GM18951 (cell line): ENCODE results near the gene NKAIN4.

Experiments used
- POLR2A ChIP-seq: IDR thresholded peaks from 4 replicates; pipeline ENCODE4 v1.6.1; 2011; ENCODE audit warnings: mild to moderate bottlenecking; ENCODE audit not compliant: insufficient read length, insufficient read depth; ENCODE audit errors: extremely low read depth
- in situ Hi-C: fragments of 300-500 bp; cut with MboI; formaldehyde crosslinking; loops from one replicate; pipeline ENCODE4 v1.12.0; 2022; ENCODE audit warnings: low sequenced_read_pairs, mixed read lengths, inconsistent platforms; ENCODE audit not compliant: unreplicated experiment

The NKAIN4 gene

DNA sequence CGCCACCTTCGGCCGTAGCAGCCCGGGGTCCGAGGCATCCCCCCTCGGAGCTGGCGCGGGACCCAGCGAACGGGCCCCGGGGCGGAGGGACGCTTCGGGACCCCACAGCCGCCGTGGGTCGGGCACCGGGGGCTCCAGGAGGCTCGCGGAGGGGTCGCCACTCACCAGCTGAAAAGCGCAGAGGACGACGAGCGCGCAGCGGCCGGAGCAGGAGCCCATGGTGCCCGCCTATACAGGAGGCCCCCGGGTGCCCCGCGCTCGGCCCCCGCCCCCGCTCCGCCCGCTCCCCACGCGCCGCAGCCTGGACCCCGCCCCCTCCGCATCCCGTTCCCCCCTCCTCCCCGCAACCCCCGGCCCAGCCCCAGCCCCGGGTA, at the start of gene NKAIN4:
Gene NKAIN4, minus strand, starts transcription at position 232 of the 374 bp plus-strand sequence. Its CDS starts 13 bp downstream, at position 219.
- no peak for TF ChIP-seq POLR2A
- in situ Hi-C loops, result no loop called here

DNA sequence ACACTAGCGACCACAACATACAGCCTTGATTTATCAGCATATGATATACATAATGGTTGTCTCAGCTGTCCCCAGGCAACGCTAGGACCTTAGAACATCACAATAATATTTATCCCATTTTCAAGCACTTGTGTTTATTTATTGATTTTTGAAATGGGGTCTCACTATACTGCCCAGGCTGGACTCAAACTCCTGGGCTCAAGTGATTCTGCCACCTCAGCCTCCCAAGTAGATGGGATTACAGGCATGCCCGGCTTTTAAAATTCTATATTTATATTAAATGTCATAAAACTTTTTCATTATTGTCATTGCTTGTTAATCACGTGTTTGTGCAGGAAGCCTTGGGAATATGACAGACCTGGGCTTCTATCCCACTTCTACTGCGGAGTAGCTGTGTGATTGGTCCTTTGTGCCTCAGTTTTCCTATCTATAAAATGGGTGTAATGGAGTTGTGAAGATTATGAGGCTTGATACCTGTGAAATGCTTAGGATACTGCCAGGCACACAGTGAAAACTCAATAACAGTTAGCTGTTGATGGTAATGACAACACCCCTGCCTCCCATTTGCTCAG, 48.9 kb upstream of the NKAIN4 start:
- in situ Hi-C loops, result no loop called here
- TF ChIP-seq POLR2A, result no peak

DNA sequence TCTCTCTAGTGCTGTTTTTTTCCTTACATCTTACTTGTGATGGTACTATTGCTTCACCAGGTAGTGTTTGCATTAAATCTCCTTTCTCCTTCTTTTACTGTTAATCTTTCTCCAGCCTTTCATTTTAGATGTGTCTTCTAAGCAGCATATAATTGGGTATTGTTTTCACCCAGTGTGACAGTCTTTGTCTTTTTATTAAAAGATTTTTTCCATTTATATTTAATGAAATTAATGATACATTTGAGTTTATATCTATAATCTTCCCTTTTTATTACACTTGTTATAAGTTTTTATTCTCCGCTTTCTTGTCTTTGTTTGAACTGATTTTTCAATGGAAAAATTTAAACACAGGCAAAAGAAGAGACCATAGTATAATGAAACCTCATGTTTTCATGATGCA, 47.4 kb upstream of the NKAIN4 start:
- TF ChIP-seq POLR2A, result no peak
- in situ Hi-C loops, result no loop called here

DNA sequence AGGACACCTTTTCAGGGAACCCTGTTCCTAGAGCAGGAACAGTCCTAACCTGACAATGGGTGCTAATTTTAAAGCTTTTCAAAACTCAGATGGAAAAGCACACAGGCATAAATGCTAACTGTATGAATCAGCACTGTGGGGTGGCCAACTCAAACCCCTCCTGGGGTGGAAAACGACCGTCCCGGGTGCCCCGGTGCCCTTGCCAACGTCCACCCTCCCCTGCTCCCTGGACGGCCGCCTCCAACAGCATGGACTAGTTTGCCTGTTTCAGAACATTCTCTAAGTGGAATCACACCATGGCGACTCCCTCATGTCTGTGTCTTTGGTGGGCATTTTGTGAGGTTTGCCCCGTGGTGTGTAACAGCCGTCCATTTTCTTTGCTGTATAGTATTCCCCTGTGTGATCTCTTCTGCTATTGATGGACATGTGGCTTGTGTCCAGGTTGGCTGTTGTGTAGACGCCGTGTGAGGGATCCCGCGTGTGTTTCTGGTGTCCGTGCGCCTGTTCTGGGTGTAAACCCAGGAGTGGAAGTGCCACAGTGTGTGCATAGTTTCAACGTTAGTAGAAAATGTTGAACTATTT, 44.6 kb upstream of the NKAIN4 start:
- no peak for TF ChIP-seq POLR2A
- in situ Hi-C loops, result no loop called here

DNA sequence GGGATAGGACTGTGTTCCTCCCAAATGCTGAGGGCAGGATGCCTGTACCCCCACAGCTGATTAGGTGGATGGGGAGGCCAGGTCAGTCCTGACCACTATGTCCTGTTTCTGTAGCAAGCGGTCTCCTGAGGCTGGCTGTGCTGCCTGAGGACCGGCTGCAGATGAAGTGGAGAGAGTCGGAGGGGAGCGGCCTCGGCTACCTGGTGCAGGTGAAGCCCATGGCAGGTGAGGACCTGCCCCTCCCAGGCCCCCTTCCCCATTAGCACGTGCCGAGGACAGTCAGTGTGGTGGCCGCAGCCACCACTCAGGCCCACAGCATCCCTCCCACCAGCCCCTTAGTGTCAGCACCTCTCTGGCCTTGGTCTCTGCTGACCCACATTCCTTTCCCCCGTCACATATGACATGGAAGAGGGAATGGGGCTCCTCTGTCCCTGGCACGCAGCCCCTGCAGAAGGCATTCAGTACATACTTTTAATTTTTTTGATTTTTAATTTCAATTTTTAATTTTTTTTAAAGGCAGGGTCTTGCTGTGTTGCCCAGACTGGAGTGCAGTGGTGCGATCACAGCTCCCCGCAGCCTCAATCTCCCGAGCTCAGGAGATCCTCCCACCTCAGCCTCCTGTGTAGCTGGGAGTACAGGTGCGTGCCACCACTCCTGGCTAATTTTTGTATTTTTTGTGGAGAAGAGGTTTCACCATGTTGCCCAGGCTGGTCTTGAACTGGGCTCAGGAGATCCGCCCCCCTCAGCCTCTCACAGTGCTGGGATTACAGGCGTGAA, 43.7 kb upstream of the NKAIN4 start:
- no peak for TF ChIP-seq POLR2A
- in situ Hi-C loops, result no loop called here

DNA sequence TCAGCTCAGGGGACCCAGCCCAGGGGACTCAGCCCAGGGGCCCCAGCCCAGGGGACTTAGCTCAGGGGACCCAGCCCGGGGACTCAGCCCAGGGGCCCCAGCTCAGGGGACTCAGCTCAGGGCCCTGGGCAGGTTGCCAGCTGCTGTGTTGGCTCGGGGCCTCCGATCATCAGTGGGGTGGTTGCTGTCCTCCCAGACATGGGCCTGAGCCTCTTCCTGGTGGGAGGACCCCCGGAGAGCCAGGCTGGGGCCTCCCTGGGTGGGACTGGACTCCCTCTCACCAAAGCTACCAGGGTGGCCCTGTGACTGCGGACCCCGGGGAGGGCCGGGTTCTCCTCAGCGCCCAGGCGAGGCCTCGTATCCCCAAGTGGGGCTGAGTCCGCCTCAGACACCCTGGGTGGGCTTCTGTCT, 43.1 kb upstream of the NKAIN4 start:
- TF ChIP-seq POLR2A, result no peak
- in situ Hi-C loops, result no loop called here

DNA sequence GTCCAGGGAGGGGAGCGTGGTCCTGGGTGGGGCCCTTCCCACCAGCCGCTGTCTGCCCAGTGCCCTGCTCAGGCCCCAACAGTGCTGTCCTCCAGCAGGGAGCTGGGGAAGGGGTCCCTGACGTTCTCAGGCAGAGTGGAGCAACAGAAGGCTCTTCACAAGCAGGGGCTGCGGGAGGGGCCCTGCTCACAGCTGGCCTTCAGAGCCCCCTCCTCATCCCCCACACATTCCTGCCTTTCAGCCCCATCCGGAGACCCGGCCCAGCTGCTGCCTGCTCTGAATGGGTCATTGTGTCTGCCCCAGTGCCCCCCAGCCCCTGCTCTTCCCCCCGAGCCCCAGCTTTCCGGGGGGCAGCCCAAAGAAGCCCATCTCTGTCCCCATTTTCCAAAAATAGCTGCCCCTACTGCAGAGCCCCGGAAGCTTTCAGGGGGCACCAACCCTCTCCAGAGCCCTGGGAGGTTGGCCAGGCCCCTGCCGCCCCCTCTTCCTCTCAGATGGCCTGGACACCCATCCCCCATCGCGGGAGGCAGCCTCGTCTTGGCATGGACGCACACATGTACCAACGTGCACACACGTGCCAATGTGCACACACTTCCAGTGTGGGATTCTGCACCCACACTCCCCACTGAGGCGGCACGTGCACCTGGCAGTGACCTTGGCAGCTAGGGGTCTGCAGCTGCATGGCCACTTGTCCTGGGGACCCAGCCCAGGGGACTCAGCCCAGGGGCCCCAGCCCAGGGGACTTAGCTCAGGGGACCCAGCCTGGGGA, 42.5 kb upstream of the NKAIN4 start:
- in situ Hi-C loops, result no loop called here
- no peak for TF ChIP-seq POLR2A

DNA sequence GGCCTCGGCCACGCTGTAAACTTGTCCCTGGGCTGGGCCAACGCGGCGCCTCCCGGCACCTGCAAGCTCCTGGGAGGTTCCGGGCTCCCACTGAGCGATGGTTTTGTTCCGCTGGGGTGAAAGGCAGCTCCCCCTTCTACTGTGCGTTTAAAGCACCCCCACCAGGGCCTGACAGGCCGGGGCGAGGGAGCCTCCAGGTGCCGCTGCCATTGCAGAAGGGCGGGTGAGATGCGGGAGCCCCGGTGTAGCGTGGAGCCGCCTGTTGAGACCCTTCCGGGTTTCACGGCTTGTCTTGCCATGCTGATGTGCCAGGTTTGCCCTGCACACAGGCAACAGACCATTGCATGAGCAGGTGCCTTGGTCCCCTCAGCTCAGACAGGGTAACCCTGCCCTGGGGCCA, 41.6 kb upstream of the NKAIN4 start:
- in situ Hi-C loops, result no loop called here
- TF ChIP-seq POLR2A, result no peak

DNA sequence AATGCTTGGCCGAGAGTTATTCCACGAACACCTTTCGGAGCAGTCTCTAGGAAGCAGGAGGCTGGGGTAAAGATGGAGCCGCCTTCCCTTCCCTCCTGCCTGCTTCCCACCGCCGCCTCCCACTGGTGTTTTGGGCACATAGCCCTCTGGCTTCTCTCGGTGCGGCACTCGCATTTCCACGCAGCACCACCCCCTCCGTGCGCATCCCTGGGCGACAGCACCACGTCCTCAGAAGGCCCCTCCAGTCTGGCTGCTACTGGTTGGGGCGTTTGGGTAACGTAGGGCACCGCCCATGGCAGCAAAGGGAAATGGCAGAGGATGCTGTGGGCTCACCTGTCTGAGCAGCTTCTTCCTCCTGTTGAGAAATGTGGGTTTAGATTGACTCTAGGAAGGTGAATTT, 41.2 kb upstream of the NKAIN4 start:
- in situ Hi-C loops, result no loop called here
- TF ChIP-seq POLR2A, result no peak

DNA sequence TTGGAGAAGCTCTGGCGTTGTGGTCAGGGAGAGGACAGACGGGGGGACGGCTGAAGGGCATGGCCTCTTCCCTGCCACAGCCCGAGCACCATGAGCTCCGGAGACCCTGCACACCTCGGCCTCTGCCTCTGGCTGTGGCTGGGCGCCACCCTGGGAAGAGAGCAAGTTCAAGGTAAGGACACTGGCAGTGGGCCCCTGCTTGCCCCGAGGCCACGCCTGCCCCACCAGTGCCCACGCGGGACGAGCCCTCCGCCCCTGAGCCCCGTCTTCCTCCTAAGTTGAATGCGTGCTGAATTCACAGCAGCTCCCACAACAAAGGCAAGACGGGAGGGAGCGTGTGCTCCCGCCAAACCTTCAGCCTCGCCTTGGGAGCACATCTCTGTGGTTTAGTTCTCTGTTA, 40.8 kb upstream of the NKAIN4 start:
- TF ChIP-seq POLR2A, result no peak
- in situ Hi-C loops, result no loop called here

DNA sequence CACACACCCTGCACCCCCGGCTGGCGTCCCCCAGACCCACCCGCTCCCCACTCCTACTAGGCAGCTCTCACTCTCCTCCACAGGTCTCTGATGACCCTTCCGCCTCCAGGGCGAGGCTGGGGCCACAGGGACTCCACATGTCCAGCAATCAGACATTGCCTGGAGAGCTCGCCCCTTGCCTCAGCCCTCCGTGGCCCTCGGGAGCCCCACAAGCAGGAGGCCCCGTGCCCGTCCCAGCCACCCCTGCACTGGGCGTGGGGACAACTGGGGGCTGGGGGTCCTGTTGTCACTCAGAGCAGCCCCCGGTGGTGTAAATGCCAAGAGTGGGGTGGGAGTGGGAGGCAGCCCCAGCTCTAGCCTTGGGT, 40.3 kb upstream of the NKAIN4 start:
- in situ Hi-C loops, result no loop called here
- TF ChIP-seq POLR2A, result no peak

DNA sequence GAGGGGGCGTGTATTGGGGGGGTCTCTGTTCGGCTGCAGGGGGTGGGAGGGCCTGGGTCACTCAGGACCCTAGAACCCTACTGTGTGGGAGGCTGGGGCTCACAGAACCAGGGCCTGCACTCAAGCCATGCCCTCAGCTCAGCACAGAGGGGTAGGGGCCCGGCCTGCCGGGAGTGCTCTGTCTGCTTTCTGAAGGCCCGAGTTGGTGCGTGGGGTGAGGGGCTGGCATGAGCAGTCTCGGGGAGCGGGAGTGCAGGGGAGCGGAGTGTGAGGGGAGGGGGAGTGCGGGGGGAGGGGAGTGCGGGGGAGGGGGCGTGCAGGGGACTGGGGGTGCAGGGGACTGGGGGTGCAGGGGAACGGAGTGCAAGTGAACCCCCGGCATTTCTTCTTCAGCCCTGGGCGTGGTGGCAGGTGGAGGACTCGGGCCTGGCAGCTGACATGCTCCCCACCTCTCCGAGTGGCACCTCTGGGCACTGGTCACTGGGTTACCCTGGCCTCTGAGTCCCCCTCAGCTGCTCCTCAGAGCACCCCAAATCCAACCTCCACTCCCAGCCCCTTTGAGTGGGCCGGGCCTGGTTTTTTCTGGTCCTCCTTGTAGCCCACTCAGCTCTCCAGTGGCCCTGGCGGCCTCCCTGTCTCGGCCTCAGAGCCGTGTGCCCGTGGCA, 39.7 kb upstream of the NKAIN4 start:
- in situ Hi-C loops, result no loop called here
- TF ChIP-seq POLR2A, result no peak

DNA sequence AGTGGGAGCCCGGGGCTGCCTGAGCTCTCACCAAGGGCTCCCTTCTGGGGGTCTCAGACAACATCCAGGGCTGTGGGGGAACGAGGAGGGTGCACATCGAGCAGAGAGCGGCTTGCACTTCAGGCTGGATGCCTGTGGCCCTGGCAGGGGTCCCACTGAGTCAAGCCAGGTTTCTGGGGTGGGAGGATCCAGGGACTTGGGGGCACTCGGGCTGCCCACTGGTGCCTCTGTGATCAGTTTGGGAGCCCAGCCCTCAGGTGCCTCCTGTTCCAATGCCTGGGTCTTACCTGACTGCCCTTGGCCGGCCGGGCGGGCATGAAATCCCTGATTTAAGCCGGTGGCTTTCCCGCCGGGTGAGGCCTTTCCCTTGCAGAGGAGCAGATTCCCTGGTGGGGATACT, 39.2 kb upstream of the NKAIN4 start:
- TF ChIP-seq POLR2A, result no peak
- in situ Hi-C loops, result no loop called here

DNA sequence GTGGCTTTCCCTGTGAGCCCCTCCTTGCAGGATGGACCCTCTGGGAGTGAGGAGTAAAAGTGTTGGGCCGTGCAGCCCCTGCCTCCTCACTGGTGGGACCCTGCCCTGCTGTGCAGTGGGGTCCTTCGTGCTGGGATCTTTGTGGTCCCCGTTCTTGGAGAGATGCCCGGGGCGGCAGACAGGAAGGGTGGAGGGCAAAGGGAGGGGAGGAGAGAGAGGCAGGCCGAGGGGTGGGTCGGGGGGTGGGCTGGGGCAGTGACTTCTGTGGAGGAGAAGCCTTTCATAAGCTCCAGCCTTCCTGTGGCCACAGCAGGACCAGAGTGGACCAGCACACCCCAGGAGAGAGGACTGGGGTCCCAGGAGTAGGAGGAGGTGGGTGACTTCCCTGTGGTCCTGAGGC, 38.6 kb upstream of the NKAIN4 start, which contains the start of gene COL20A1:
Gene COL20A1, plus strand, starts transcription at position 283 of the 400 bp plus-strand sequence. CDS start 1,922 bp downstream, outside the sequence.
- no peak for TF ChIP-seq POLR2A
- in situ Hi-C loops, result no loop called here
